GM18517 (cell line): Measurements from ENCODE around the gene NBEA.
"Not testable (repeated sequence)": the region's sequence is repeated elsewhere in the genome, so short reads cannot be mapped to it uniquely, and the experiment has no call there.

ENCODE experiments used
- ATAC-seq: cut with Tn5 transposase; IDR thresholded peaks from one replicate; pipeline ENCODE4 v1.9.1; 2021; ENCODE audit warnings: mild to moderate bottlenecking, moderate library complexity; ENCODE audit not compliant: unreplicated experiment

Gene NBEA

DNA sequence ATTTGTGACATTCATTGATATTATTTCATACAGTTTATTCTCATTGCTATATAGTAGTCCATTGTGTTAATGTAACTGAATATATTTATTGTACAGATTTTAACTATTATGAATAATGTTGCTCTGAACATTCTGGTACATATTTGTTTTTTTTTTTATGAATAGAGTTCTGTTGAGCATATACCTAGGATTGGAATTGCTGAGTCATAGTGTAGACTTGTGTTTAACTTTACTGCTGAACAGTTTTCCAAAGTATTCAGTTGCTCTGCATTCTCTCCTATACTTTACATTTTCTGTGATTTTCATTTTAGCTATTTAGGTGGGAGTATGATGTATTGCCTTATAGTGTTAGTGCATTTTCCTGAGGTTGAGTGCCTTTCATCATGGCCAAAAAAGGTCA, 436.9 kb downstream of the NBEA start:
- no peak for ATAC-seq

DNA sequence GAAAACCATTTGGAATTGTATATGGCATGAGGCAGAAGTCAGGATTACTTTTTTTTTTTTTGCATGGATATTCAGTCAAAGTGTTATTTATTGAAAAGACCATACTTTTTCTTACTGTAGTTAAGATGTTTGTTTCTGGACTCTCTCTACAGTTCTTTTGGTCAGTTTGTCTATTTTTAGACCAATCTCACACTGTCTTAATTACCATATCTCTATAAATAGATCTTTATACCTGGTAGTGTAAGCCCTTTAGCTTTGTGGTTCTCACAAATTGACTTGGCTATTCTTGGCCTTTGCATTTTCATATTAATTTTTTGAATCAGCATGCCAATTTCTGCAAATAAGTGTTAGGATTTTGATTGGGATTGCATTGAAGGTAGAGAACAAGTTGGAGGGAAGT, 437.6 kb downstream of the NBEA start:
- no peak for ATAC-seq

DNA sequence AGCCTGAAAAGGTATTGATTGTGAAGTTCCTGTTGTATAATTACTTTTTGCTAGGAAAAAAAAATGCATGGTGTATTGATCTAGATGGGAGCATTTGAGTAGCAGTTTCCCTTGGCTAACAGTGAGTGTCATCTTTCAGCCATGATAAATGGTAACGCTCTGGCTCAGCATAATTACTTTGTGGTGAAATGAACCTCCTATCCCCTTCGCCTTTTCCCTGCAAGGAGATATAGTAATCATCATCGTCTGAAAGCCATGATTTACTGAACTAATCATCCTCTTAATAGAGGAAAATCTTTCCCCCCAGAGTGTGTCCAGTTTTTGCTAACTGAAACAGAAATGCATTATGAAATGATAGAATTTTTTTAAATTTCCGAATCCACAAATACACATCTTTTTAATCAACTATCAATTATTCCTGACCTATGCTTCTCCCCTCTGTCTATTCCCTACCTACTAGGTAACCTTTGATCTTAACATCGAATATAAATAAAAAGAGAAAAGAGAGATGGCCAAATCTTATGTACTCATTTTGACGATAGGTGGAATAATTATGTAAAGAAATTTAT, 445.7 kb downstream of the NBEA start:
- no peak for ATAC-seq

DNA sequence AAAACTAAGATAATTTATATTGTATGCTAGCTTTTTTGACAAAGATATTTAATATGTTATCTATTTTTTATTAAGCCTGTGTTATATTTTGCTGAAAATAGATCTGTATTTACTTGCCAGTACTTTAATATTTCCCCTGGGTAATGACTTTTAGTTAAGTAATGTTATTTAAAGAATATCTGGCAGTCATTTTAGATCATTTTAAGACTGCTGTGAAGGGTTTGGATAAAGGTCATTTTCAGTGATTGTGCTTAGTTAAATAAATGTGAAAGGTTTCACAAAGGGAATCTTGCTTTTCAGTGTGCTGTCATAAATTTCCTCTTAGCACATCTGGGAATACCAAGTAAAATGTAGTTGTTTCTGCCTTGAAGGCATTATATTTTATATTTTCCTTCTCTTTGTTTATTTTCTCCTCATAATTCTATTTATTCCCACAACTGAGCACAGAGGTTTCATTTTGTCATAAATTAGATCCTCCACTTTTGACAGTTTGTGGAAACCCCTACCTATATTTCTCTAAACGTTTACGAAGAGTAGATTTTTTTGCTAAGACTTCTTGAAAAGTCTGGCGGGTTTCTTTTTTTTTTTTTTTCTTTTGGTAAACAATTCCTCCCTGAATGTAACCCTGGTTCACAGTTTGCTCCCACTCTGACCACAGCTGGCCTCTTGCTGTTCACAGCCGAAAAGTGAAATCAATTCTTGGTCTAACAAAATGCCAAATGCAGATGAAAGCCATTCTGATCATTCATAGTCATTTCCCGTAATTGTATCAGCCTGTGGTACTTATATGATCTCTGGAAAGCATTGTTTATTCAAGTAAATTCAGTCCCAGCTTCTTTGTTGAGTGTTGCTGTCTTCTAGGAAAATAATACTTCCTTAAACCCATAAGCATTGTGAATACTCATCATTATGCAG, 446.6 kb downstream of the NBEA start:
- ATAC-seq, result no peak

DNA sequence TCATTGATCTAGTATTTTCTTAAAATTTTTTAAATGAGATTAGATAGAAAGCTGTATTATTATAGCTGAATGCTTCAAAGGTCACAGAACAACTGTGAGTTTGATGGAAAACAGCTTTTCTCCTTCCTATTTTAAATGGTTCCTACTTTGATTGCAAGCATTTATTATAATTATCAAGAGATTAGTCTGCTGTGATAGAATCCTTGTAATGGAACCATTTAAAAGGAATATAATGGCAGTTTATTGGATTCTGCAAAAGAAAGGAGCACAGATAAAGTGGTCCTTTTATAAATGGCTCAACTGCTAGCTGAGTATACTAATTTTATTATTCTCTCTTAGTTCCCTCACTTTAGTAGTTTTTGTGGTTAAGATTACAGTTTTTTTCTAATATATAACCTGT, 447.5 kb downstream of the NBEA start:
- ATAC-seq, result no peak

DNA sequence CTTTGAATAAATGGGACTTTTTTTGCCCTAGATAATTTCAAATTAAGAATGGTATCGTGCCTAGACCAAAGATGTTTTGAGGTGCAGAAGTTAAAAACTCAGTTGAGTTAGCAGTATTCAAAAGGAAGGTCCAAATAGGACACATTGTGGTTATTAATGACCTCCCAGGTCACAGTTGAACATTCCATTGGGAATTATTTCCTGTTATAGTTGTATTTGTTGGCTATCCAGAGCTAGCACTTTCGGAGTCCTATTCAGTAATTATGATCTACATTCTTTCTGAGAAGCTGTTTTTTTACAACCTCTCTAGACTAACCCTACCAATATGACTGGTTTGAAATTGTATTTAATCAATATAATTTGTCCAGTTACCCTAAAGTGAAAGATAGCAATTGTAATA, 450.7 kb downstream of the NBEA start:
- ATAC-seq, result no peak

DNA sequence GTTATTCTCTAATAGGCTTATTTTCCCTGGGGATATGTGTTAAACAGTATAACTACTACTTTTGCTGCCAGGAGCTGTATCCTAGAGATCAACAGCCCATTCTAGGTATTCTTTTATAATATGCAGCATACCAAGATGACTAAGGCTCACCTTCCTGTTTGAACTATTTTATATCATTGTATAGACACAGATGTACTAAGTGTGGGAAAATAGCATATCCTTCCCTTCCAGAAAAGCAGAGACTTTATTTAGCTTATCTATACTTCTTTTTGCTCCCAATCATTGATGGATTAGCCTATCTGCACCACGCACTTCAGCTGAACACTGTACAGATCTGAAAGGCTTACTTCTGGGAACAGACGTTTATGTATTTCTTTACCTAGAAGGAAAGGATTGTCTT, 451.8 kb downstream of the NBEA start:
- no peak for ATAC-seq

DNA sequence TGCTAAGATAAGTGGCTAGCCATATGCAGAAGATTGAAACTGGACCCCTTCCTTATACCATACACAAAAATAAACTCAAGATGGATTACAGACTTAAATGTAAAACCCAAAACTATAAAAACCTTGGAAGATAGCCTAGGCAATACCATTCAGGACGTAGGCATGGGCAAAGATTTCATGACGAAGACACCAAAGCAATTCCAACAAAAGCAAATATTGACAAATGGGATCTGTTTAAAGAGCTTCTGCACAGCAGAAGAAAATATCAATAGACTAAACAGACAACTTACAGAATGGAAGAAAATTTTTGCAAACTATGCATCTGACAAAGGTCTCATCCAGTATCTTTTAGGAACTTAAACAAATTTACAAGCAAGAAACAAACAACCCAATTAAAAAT, 466.2 kb downstream of the NBEA start:
- not testable (repeated sequence) for ATAC-seq

DNA sequence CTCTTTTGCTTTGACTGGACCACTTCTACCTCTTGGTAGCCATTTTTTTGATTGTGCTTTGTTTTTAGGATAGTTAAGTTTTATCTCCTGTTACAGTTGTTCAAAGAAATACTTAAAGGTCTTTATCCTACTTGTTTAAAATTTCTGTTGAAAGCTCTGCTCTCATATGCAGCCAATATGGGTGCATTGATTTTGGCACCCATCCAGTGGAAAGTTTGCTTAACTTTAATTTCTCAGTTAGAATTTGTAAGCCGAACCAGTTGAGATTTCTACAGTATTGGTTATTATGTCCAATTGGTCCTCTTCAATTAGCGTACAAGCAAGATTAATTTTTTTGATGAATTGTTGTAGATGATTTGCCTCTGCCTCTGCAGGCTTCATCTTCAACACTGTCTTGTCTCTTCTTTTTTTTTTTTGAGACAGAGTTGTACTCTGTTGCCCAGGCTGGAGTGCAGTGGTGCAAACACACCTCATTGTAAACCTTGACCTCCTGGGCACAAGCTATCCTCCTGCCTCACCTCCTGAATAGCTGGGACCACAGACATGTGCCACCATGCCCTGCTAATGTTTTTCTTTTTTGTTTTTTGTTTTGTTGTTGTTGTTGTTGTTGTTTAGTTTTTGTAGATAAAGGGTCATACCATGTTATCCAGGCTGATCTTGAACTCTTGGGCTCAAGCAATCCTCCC, 469.1 kb downstream of the NBEA start:
- ATAC-seq, result no peak

DNA sequence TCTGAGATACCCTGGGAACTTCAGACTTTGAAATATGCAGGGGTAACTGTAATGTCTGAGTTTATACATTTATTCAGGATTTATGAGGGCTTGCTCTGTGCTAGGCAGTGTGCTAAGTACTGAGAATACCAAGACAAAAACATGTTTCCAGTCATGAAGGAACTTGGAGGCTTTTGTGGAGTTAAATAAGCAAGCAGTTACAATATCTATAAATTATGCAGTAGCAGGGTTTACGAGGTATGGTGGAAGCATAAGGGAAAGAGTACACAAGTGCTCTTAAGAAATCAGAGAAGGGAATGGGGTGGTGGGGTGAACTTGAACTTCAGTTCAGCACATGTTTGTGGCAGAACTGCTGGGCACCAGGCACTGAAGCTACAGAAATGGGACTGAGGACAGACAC, 506.4 kb downstream of the NBEA start:
- no peak for ATAC-seq

DNA sequence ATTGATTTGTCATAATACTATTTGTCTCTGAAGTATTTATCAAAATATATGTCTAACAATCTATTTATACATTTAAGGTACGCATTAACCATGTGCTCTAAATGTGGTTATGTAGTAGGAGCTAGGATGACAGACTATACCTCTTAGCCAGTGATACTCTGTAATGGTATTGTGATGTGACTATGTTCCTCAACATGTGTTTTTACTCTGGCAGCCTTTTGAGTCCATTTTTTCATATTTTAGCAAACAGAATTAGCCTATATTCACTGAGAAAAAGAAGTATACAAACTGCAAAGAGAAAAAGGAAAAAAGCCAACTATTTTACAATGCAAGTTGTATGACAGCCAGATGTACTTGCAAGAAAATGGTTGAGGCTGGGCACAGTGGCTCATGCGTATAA, 507.8 kb downstream of the NBEA start:
- no peak for ATAC-seq

DNA sequence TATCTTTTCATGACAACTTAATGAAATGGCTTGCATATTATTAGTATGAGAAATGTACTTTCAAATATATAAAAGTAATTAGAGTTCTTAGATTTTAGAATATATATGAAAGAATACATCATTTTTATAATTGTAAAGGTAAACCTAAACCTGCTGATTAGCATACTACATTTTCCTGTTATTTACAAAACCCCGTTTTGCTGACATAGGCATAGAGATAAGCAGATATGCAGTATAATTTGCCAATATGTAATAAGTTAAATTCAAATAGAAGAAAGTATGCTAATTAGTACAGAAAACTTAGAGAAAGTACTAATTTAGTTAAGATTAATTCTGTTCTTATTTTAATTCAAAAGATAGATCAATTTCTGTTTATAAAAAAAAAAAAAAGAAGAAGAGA, 513.0 kb downstream of the NBEA start:
- ATAC-seq, result no peak

DNA sequence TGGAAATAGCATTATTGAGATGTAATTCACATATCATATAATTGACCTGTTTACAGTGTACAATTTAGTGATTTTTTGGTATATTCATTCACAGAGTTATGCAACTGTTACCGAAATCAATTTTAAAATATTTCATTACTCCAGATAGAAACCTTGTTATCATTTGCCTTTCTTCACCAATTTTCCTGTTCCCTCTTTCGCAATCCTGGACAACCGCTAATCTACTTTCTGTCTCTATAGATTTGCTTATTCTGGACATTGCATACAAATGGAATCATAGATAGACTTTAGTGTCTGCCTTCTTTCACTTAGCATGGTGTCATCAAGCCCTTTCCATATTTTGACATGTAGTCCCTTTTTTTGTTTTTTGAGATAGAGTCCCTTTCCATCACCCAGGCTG, 515.2 kb downstream of the NBEA start:
- no peak for ATAC-seq

DNA sequence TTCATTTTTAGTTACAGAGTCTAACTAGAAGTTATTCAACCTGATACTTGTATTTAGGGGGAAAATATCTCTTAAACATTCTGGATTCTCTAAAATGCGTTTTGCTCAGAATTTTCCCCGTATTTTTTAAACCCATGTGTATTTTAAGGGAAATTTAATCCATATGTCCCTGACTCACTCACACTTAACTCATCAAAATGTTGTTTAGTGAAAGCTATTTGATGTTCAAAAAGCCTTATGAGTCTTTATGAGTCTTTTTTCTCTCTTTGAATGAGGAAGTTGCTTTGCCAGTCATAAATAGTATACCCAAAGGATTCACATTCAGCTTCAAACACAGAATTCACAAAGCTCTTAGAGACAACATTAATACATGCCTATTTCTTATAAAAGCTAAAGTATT, 518.0 kb downstream of the NBEA start:
- no peak for ATAC-seq

DNA sequence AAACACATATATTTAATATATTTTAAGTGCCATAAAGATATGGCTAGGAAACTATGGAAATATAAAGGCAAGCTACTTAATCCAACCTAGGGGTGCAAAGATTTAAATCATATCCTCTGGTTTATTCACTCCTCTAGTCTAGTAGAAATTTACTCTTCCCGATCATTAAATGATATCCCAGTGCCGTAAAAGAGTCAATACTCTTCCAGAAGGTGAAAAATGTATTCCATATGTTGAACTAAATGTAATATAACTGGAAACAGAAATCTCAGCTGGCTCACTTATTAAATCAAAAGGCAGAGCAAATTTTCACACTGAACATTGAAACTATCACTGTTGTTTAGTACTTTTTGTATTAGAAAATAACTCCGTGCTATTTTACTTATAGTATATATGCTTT, 523.3 kb downstream of the NBEA start:
- ATAC-seq, result no peak

DNA sequence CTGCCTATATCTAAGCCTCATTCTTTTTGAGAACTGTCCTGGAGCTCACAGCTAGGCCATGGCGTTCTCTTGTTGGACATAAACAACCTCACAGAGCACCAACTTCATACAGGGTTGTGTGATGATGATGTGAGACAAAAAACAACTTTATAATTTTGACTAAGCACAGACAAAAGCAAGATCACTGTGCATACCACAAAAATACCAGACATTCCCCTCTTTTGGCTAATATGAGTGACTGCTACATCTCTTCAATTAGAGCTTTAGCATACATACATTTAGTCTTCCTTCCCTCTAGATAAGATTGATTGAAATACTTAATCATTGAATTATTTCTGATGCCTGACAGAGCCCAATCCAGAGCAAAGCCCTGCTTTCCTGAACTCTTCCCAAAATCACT, 526.1 kb downstream of the NBEA start:
- ATAC-seq, result no peak

DNA sequence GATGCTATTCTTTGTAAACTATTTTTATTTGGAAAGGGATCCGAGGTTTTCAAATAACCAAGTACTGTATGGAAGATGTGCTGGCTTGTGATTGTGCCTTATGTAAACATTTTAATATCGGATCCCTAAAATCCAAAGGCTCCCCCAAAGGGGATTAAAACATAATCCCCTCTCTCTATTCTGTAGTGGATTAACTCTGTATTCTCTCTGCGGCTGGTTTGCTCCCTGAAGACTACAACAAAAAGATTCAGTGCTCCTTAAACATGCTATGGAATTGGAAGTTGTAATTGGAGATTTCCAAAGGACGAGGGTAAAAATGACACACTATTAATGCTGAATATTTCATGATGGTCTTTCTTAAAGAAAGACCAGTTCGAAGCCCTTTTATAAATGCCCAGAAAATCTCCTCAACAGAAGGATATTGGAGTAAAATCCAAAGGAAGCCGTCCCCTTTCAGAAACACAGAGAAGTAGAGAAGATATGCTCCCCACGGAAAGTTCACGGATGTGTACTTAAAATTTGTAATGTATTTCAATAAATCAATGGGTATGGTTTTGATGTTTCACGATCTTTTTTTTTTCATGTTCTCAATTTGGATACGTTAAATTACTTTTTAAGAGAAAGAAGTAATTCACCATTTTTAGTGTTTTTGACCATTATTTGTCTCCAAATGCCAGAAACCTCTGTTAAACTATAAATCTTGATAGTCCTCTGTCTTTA, 527.9 kb downstream of the NBEA start:
- no peak for ATAC-seq

DNA sequence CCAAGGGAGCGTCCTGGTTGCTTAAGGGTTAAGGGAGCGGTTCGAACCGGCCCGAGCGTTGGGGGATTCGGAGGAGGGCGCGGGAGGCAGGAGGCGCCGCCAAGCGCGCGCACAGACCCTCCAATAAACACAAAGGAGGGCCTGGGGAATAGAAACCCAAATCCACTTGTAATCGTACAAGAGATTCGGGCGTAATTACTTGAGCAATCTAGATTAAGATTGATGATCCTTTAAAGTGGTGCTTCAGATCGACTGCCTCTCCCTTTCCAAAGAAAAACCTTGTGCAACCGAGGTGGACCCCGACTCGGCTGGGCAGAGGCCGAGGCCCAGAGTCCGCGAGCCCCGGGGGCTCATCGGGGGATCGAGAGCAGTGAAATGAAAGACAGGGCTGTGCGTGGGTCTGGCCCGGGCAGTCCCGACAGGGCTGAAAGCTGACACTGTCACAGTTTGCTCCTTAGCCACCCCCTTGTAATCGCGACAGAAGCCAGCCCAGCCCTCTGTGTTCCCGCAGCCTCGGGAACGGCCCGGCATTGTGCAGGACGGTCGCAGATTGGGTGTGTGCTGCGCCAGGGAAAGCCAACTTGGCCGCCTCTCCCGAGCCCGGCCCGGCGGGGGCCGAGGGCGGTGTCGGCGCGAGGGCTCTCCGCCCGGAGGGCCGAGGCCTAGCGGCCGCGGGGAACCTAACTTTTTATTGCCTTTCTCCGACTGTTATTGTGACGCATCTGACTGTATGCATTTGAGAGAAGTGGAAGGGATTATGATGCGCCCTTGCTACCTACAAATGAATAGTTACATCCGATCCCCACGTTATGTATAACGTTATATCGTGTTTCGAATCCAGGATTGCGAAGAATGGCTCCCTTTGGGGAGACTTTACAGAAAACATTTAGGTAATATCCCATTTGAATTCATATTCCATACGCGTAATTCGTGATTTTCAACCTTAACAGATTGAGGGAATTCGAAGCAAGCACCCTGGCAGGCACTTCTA, 528.9 kb downstream of the NBEA start:
- ATAC-seq, result no peak

DNA sequence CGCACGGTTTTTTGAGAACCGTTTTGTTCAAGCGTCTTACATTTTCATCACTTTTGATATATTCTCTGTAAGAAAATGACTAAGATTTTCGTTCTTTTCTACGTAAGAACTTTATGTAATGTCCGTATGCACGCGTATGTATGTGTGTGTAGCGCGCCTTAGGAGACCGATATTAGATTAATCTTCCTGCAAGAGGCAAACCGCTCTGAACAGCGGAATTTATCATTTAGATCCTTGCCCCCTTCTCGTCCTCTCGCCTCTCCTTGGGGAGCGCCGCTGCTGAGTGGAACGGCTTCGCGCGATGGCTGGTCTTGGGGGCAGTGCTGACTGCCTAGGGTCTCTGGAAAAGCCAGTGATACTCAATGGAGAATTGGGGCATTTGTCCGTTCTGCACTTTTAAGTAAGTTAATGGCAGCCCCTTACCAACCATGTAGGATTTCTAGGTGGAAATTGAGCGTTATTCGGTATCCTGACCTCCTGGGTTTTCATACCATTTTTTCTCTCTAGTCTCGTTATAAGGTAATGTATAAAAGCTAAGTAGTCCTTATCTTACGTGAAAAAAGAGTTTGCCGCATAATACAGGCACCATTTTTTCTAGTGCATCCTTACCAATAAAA, 529.7 kb downstream of the NBEA start:
- ATAC-seq, result no peak
